ENCODE data around the gene PRKCB.

Gene PRKCB

GRCh38 chr16:23945243-23945642 is 109.5 kb downstream of the PRKCB start:
- DNase-seq, result no peak

DNA sequence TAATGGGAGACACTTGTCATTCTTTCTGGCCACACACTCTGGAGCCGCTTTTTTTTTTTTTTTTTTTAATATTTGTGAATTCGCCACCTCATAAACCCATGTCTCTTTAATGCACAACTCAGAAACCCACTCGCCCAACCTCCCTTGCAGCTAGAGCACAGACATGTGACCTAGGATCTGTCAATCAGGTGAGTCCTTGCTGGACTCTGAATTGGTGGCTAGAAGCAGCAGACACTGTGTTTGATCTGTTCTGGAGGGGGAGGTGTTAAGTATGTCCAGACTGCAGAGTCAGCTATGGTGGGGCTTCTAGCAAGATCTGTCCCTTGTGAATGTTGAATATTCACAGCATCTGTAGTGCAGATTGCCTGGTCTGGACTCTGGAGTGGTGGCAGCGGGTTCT is 112.1 kb downstream of the PRKCB start:
- DNase-seq, result no peak

DNA sequence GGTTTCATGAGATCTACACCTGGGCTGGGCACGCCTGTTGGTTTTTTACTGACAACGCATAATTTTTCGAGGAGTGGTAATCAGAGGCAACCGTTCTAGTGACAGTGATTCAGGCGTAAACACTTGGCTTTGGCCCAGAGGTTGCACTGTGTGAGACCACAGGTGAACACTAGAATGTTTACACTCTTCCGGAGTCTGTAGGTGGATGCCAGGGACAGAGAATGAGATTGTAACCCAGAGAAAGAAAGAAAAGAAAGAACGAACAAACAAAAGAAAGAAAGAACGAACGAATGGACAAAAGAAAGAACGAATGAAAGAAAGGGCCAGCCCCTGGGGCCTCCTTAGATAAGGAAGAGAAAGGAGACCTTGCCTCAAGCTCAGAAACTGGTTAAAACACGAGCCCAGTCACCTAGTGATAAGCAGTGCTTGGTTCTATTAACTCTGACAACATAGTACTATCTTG is 113.2 kb downstream of the PRKCB start:
- peak; percentile 56 for DNase-seq

GRCh38 chr16:23949630-23950290 is 114.0 kb downstream of the PRKCB start:
- peak; percentile 42 for DNase-seq

DNA sequence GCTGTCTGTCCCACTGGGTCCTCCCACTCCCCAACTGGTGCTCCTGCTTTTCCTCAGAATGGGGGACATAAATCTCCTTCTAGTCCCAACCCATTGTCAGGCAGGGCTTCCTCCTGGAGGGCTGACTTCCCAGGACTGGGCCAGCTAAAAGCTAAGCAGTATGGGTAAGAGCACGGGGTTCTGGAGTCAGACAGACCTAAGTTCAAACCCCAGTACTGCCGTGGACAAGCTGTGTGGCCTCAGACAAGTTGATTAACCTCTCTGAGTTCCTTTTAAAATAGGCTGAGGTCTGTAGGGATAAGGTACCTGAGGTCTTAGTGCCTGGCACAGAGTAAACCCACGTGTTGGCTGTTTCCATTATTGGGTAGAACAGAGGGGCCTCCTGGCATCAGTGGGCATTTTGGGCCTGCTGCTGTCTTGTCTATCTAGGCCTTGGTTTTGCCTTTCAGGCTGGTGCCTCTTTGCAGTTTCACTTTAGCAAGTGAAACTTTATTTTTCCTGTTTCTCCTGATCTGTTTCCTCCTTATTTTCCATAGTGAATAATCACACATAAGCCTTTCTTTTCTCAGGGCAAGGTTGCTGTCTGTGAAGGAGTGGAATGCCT is 114.6 kb downstream of the PRKCB start:
- no peak for DNase-seq

DNA sequence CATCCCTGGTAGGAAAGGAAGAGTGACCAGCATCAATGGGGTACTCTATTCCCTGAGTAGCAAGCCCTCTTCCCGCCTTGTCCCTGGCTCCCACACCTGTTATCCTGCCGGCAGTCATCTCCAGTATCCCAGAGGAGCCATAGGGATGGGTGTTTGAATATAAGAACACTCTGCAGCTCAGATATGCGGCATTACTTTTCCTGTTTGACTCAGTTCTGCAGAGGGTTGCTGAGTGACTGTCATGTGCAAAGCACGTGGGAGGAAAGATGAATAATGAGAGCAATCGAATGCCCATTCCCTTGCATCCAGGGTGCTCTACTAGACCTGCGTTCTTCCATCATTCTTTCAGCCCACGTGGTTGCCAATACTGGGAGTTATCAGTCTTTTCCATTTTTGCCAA is 115.1 kb downstream of the PRKCB start:
- DNase-seq, result no peak

GRCh38 chr16:23952128-23952970 is 116.6 kb downstream of the PRKCB start:
- peak; percentile 66 for DNase-seq

GRCh38 chr16:23952971-23953300 is 117.2 kb downstream of the PRKCB start:
- DNase-seq, result no peak

- DNase-seq, result no peak
Measured at GRCh38 chr16:23953476-23953875, 117.7 kb downstream of the PRKCB start.

GRCh38 chr16:23955088-23955487 is 119.3 kb downstream of the PRKCB start:
- DNase-seq, result no peak

GRCh38 chr16:23957287-23957686 is 121.5 kb downstream of the PRKCB start:
- no peak for DNase-seq

GRCh38 chr16:23959072-23959751 is 123.4 kb downstream of the PRKCB start:
- DNase-seq, result peak; percentile 26

GRCh38 chr16:23959752-23960072 is 123.9 kb downstream of the PRKCB start:
- no peak for DNase-seq

- DNase-seq, result no peak
Measured at GRCh38 chr16:23960081-23960885, 124.5 kb downstream of the PRKCB start.

DNA sequence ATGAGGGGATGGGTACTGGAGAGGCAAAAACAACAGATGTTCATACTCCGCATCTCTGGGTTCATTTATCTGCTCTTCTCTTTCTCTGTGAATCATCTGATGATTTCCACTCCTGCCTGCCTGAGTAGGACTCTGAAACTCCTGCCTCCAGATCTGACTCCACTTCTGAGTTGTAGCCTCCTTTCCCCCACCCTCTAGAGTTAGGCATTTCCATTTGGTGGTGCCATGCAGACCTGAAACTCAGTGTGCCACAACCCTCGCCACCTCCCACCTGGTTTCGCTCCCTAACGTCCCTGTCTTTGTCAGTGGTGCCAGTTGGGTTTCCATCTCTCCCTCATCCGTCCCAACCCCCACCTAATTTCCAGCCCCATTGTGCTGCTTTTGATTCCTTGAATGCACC is 126.2 kb downstream of the PRKCB start:
- peak; percentile 69 for DNase-seq

GRCh38 chr16:23964136-23964535 is 128.4 kb downstream of the PRKCB start:
- DNase-seq, result no peak

GRCh38 chr16:23965137-23965733 is 129.5 kb downstream of the PRKCB start:
- DNase-seq, result no peak

DNA sequence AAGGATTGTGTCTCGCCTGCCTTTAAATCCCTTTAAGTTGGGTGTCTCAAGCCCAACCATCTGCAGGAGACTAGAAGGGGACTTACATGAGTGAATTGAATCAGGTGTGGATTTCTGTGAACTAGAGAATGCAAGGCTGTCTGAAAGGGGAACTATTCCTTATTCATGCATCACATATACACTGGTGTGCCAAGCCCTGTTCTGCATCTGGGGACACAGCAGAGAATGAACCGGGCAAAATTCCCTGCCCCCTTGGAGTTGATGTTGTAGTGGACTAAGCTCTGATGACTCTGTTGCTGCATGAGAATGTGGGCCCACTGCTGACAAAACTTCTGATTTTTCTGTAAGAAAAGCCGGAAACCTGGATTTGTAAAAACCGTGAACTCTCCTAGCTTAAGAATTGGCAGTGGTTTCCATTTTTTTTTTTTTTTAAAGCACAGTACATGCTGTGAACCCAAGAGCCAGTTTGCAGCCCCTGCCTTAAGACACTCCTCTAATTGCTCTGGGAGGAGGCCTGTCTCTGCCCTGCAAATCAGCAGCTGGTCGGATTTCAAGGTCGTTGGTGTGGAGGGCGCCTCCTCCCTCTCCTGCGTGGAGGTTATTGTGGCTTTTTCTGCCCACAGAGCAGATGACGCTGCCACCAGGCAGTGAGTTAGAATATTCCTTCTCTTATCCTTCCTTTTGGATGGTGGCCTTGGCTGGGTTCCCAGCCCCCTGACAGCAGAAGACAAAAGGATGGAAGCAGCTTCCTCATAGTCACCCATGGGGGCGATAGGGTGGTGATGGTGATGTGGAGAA is 131.0 kb downstream of the PRKCB start:
- no peak for DNase-seq

DNA sequence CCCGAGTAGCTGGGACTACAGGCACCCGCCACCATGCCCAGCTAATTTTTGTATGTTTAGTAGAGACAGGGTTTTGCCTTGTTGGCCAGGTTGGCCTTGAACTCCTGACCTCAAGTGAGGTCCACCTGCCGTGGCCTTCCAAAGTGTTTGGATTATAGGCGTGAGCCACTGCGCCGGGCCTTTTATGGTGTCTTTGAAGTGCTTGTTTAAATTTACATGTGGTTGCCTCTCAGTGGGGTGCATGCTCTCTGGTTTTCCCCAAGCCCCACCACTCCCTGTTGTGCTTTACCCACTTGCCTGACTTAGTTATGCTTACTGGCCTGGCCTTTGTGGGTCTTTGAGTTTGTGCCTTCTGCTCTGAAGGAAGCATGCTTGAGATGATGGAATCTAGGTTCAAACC is 132.0 kb downstream of the PRKCB start:
- DNase-seq, result no peak

DNA sequence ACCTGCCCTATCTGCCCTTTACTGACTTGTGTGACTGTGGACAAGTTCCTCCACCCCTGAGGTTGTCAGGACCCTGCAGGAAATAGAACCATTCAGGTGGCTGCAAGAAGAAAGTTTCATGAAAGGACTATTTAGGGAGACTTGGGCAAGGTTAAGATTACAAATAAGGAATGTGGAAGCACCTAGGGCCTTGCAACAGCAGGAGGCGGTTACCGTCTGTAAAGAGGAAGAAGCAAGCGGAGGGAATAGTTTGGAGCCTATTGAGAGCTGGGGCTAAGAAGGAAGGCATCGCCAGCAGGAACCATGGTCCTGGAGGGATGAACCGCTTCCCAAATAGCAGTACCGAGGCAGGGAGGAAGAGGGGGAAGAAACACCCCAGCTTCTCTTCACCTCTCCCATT is 132.4 kb downstream of the PRKCB start:
- DNase-seq, result no peak
